ENCODE data around the gene SS18L1.

Gene SS18L1

DNA sequence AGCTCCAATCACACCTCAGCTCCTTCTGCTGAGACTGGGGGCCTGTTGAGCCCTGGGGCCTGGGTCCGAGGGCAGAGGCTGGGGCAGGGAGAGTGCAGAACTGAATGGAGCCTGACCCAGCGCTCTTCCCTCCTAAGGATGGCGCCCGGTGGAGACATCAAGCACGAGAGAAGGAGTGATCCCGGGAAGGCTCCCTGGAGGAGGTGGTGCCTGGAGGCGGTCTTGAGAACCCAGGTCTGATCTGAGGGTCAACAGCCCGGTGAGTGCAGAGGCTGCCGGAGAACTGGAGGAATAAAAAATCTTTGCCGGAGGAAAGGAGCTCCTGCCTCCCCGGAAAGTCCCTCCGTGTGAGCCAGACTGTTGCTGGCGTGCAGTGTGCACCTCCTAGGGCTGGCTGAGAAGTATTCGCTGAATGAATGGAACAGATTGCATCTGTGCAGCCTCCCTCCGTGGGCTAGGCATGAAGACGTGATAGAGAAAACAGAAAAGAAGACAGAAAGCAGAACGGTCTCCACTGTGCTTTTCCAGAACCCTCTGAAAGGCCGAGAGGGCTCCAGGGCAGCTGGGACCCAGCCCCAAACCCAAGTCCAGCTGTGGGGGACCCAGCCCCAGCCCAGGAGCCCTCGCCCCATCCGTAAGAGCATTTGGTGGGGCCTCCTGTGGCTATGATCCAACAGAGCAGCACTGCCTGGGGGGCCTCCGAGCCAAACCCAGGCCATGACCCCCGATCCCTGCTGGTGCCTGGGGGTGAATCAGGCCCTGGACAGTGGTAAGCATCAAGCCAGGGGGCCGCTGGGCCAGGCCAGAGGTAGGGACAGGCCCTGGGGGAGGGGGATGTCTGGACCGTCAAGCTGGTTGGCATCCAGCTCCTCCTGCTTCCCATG is 83.4 kb downstream of the SS18L1 start:
- H3K36me3 ChIP-seq (ENCODE audit: control insufficient read depth, insufficient read depth, low read length) = no peaks in the 10 kb centered on the region
- peaks cover 13% of the 10 kb centered on the region for H3K27me3 ChIP-seq (ENCODE audit: control insufficient read depth, insufficient read depth, low read length)
- H3K4me3 ChIP-seq (ENCODE audit: low read depth, low read length) = no peak overlapping the region
- peaks cover 5% of the 10 kb centered on the region; the same call in 1 of the 2 replicates for H3K4me1 ChIP-seq (ENCODE audit: control insufficient read depth, insufficient read depth, low read length)
- no peaks in the 10 kb centered on the region for H3K9me3 ChIP-seq (ENCODE audit: control insufficient read depth, insufficient read depth, low read length)
- no peak overlapping the region for H3K27ac ChIP-seq (ENCODE audit: low read depth, low read length)
- H3K9ac ChIP-seq (ENCODE audit: low read depth, low read length) = no peak overlapping the region

DNA sequence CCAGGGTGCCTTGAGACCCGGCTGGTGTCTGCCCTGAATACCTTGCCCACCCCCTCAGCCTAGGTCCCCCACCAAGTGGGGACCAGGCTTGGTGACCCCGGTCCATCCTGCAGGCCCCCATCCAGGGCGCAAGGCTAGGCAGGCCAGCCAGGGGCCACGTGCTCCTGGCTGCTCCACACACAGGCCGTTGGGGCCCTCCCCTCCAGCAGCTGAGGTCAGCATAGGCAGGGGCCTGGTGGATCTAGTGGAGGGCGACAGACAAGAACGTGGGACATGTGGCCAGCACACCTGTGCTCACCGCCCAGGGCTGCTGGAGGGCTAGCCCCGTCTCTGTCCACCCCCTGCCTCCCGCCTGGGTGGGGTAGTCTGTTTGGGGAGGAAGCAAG is 84.0 kb downstream of the SS18L1 start:
- Histone ChIP-seq H3K27ac (ENCODE audit: low read depth, low read length) (no peak overlapping the region), H3K4me3 (ENCODE audit: low read depth, low read length) (no peak overlapping the region), H3K36me3 (ENCODE audit: control insufficient read depth, insufficient read depth, low read length) (no peaks in the 10 kb centered on the region), H3K4me1 (ENCODE audit: control insufficient read depth, insufficient read depth, low read length) (peaks cover 5% of the 10 kb centered on the region; the same call in 1 of the 2 replicates), H3K9ac (ENCODE audit: low read depth, low read length) (no peak overlapping the region), H3K9me3 (ENCODE audit: control insufficient read depth, insufficient read depth, low read length) (no peaks in the 10 kb centered on the region), H3K27me3 (ENCODE audit: control insufficient read depth, insufficient read depth, low read length) (peaks cover 7% of the 10 kb centered on the region)

DNA sequence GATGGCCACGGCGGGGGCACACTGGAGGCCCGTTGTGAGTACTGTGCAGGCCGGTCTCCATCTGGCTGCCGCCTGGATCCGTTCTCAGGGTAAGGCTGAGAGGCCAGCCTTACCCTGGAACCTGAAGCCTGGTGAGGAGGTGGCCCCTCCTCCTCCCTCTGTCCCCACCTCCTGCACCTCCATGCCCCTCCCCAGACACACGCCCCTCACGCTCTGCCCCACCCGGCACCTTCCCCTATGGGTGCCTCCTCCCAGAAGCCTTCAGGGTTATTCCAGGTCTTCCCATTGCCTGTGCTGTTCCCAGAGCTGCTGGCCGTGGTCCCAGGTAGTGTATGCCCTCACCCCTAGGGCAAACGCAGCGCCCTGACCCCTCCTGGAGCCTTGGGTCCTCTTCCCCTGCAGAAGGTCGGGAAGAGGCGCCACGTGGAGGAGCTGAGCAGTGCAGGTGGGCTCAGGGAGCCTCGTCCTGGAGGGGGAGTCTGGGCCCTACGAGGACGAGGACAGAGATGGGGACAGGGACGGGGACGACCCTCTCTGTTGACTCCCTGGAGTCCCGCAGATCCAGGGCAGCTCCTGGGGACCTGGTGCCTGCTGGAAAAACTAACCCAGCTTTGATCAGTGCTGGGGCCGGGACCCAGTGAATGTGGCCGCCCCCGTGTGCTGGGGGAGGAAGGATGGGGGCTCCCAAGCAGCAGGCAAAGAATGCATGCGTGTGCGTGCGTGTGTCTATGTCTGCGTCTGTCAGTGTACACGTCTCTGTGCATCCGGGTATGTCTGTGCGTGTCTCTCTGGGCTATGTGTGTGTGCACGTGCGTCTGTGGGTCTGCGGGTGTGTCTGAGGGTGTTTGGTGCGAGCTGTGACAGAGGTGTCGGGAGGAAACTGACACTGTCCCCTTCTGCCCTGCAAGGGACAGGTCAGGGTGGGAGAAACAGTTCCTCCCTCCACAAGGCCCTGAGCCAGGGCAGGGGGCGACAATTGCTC is 84.7 kb downstream of the SS18L1 start:
- Histone ChIP-seq H3K27me3 (ENCODE audit: control insufficient read depth, insufficient read depth, low read length) (peaks cover 3% of the 10 kb centered on the region; the same call in 1 of the 2 replicates), H3K9me3 (ENCODE audit: control insufficient read depth, insufficient read depth, low read length) (no peaks in the 10 kb centered on the region), H3K4me3 (ENCODE audit: low read depth, low read length) (no peak overlapping the region), H3K27ac (ENCODE audit: low read depth, low read length) (no peak overlapping the region), H3K36me3 (ENCODE audit: control insufficient read depth, insufficient read depth, low read length) (no peaks in the 10 kb centered on the region), H3K4me1 (ENCODE audit: control insufficient read depth, insufficient read depth, low read length) (peaks cover 5% of the 10 kb centered on the region; the same call in 1 of the 2 replicates), H3K9ac (ENCODE audit: low read depth, low read length) (no peak overlapping the region)

GRCh38 chr20:62228982-62229545 is 85.5 kb downstream of the SS18L1 start:
- no peaks in the 10 kb centered on the region for H3K27me3 ChIP-seq (ENCODE audit: control insufficient read depth, insufficient read depth, low read length)

GRCh38 chr20:62229667-62230066 is 86.1 kb downstream of the SS18L1 start:
- H3K27ac ChIP-seq (ENCODE audit: low read depth, low read length) = no peak overlapping the region
- peaks cover 5% of the 10 kb centered on the region; the same call in 1 of the 2 replicates for H3K4me1 ChIP-seq (ENCODE audit: control insufficient read depth, insufficient read depth, low read length)
- no peaks in the 10 kb centered on the region for H3K36me3 ChIP-seq (ENCODE audit: control insufficient read depth, insufficient read depth, low read length)
- no peak overlapping the region for H3K9ac ChIP-seq (ENCODE audit: low read depth, low read length)
- H3K4me3 ChIP-seq (ENCODE audit: low read depth, low read length) = no peak overlapping the region
- H3K27me3 ChIP-seq (ENCODE audit: control insufficient read depth, insufficient read depth, low read length) = no peaks in the 10 kb centered on the region
- no peaks in the 10 kb centered on the region for H3K9me3 ChIP-seq (ENCODE audit: control insufficient read depth, insufficient read depth, low read length)

More at GRCh38 chr20:62228982-62229545, 85.5 kb downstream of the SS18L1 start:
- Histone ChIP-seq H3K4me1 (ENCODE audit: control insufficient read depth, insufficient read depth, low read length) (peaks cover 5% of the 10 kb centered on the region; the same call in 1 of the 2 replicates), H3K4me3 (ENCODE audit: low read depth, low read length) (no peak overlapping the region), H3K27ac (ENCODE audit: low read depth, low read length) (no peak overlapping the region), H3K9me3 (ENCODE audit: control insufficient read depth, insufficient read depth, low read length) (no peaks in the 10 kb centered on the region), H3K36me3 (ENCODE audit: control insufficient read depth, insufficient read depth, low read length) (no peaks in the 10 kb centered on the region), H3K9ac (ENCODE audit: low read depth, low read length) (no peak overlapping the region)

- Histone ChIP-seq H3K4me3 (ENCODE audit: low read depth, low read length) (no peak overlapping the region), H3K36me3 (ENCODE audit: control insufficient read depth, insufficient read depth, low read length) (no peaks in the 10 kb centered on the region), H3K9ac (ENCODE audit: low read depth, low read length) (no peak overlapping the region), H3K27ac (ENCODE audit: low read depth, low read length) (no peak overlapping the region), H3K9me3 (ENCODE audit: control insufficient read depth, insufficient read depth, low read length) (no peaks in the 10 kb centered on the region), H3K27me3 (ENCODE audit: control insufficient read depth, insufficient read depth, low read length) (no peaks in the 10 kb centered on the region), H3K4me1 (ENCODE audit: control insufficient read depth, insufficient read depth, low read length) (peaks cover 5% of the 10 kb centered on the region; the same call in 1 of the 2 replicates)
Observed at GRCh38 chr20:62230276-62230675, 86.7 kb downstream of the SS18L1 start.

- H3K9me3 ChIP-seq (ENCODE audit: control insufficient read depth, insufficient read depth, low read length) = no peaks in the 10 kb centered on the region
- H3K9ac ChIP-seq (ENCODE audit: low read depth, low read length) = no peak overlapping the region
- H3K27me3 ChIP-seq (ENCODE audit: control insufficient read depth, insufficient read depth, low read length) = no peaks in the 10 kb centered on the region
- H3K36me3 ChIP-seq (ENCODE audit: control insufficient read depth, insufficient read depth, low read length) = no peaks in the 10 kb centered on the region
- H3K27ac ChIP-seq (ENCODE audit: low read depth, low read length) = no peak overlapping the region
- no peak overlapping the region for H3K4me3 ChIP-seq (ENCODE audit: low read depth, low read length)
- H3K4me1 ChIP-seq (ENCODE audit: control insufficient read depth, insufficient read depth, low read length) = peaks cover 5% of the 10 kb centered on the region; the same call in 1 of the 2 replicates
Observed at GRCh38 chr20:62230696-62231095, 87.1 kb downstream of the SS18L1 start.

DNA sequence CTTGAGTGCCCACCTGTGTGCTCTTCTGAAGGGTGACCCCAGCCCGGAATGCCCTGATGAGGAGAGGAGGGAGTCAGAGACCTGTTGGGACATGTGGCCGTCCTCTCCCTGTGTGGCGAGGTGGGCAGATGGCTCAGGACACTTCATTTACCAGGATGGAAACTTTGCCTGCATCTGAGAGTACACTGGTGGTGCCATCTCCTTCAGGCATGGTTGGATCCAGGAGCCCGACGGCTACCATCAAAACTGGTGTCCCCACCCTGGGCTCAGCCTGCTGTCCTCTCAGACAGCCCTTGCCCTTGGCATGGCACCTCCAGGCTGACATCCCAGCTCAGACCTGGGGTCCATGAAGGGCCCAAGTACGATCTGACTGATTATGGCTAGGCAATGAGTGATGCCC is 87.7 kb downstream of the SS18L1 start:
- Histone ChIP-seq H3K4me1 (ENCODE audit: control insufficient read depth, insufficient read depth, low read length) (peaks cover 5% of the 10 kb centered on the region; the same call in 1 of the 2 replicates), H3K4me3 (ENCODE audit: low read depth, low read length) (no peak overlapping the region), H3K36me3 (ENCODE audit: control insufficient read depth, insufficient read depth, low read length) (no peaks in the 10 kb centered on the region), H3K9me3 (ENCODE audit: control insufficient read depth, insufficient read depth, low read length) (no peaks in the 10 kb centered on the region), H3K27me3 (ENCODE audit: control insufficient read depth, insufficient read depth, low read length) (no peaks in the 10 kb centered on the region), H3K9ac (ENCODE audit: low read depth, low read length) (no peak overlapping the region), H3K27ac (ENCODE audit: low read depth, low read length) (no peak overlapping the region)

Data from HUES48 (cell line).